Hepatocyte (in vitro differentiated cells): ENCODE measurements around the gene INTS3. TPM values are rescaled to one million over a fixed set of nuclear protein-coding genes. Genes with fewer than 3 reads are reported as not detected.

ENCODE experiments used
- DNase-seq: peaks from one replicate; pipeline ENCODE4 v3.0.0-alpha.2; 2016; ENCODE audit warnings: low spot score
- H2AFZ ChIP-seq: fragments of 200-600 bp; sonication (generic); 2 replicates; pipeline ENCODE4 v1.6.0; 2016; ENCODE audit warnings: antibody characterized with exemption, mild to moderate bottlenecking
- H3K27ac ChIP-seq: fragments of 200-600 bp; sonication (generic); 2 replicates; pipeline ENCODE4 v1.5.1; 2016; ENCODE audit warnings: mild to moderate bottlenecking
- H3K27me3 ChIP-seq: fragments of 200-600 bp; sonication (generic); 2 replicates; pipeline ENCODE4 v1.6.1; 2016
- H3K36me3 ChIP-seq: fragments of 200-600 bp; sonication (generic); replicated peaks from 2 replicates; pipeline ENCODE4 v1.5.1; 2016; ENCODE audit warnings: low read depth; ENCODE audit not compliant: insufficient read depth
- H3K4me1 ChIP-seq: fragments of 200-600 bp; sonication (generic); 2 replicates; pipeline ENCODE4 v1.5.1; 2016; ENCODE audit warnings: mild to moderate bottlenecking, moderate library complexity; ENCODE audit not compliant: insufficient read depth
- H3K4me2 ChIP-seq: fragments of 200-600 bp; sonication (generic); 2 replicates; pipeline ENCODE4 v1.6.0; 2016
- H3K4me3 ChIP-seq: fragments of 200-600 bp; sonication (generic); 2 replicates; pipeline ENCODE4 v1.5.1; 2016; ENCODE audit warnings: mild to moderate bottlenecking
- H3K79me2 ChIP-seq: fragments of 200-600 bp; sonication (generic); 2 replicates; pipeline ENCODE4 v1.6.0; 2017; ENCODE audit warnings: mild to moderate bottlenecking
- H3K9me2 ChIP-seq: fragments of 200-600 bp; sonication (generic); replicated peaks from 2 replicates; pipeline ENCODE4 v1.6.0; 2017; ENCODE audit warnings: mild to moderate bottlenecking; ENCODE audit not compliant: insufficient read depth
- H3K9me3 ChIP-seq: fragments of 200-600 bp; sonication (generic); 2 replicates; pipeline ENCODE4 v1.5.1; 2016; ENCODE audit warnings: low read depth, mild to moderate bottlenecking
- H4K20me1 ChIP-seq: fragments of 200-600 bp; sonication (generic); 2 replicates; pipeline ENCODE4 v1.6.0; 2016; ENCODE audit warnings: mild to moderate bottlenecking; ENCODE audit not compliant: insufficient read depth, poor library complexity, severe bottlenecking
- EZH2 ChIP-seq: fragments of 200-600 bp; sonication (generic); IDR thresholded peaks from 2 replicates; pipeline ENCODE4 v1.6.1; 2016; ENCODE audit warnings: antibody characterized with exemption, mild to moderate bottlenecking, borderline replicate concordance
- EZH2phosphoT487 ChIP-seq: fragments of 200-600 bp; sonication (generic); IDR thresholded peaks from one replicate; pipeline ENCODE4 v1.6.1; 2018; ENCODE audit warnings: antibody characterized with exemption, mild to moderate bottlenecking, low read depth, moderate library complexity; ENCODE audit not compliant: unreplicated experiment, severe bottlenecking
- WGBS: methylation state at CpG from one replicate; pipeline ENCODE4 v1.1.6; 2016; ENCODE audit warnings: low lambda C conversion rate; ENCODE audit errors: missing lambda C conversion rate; 5-methylcytosine and 5-hydroxymethylcytosine counted together
- polyA plus RNA-seq: library from polyadenylated mRNA; unstranded; fragments of >200 nt; fragmentation: Nextera tagmentation; extraction: Ambion mirVana; gene quantifications from 2 replicates; pipeline ENCODE4 v1.2.1, GENCODE V29; 2016
- total RNA-seq: library from RNA; depleted of rRNA; stranded (reverse); fragments of >200 nt; gene quantifications from 2 replicates; pipeline ENCODE4 v1.2.3, GENCODE V29; 2014
- TF ChIP-seq, protein P1 (sequence below): fragments of 200-600 bp; sonication (generic); IDR thresholded peaks from 2 replicates; pipeline ENCODE4 v1.5.1; 2016; ENCODE audit warnings: antibody characterized with exemption, mild to moderate bottlenecking; ENCODE audit not compliant: poor library complexity

Gene INTS3
- total and polyA plus RNA-seq, 2 experiments from 2014 or later: 37.1 to 42.3 TPM

DNA sequence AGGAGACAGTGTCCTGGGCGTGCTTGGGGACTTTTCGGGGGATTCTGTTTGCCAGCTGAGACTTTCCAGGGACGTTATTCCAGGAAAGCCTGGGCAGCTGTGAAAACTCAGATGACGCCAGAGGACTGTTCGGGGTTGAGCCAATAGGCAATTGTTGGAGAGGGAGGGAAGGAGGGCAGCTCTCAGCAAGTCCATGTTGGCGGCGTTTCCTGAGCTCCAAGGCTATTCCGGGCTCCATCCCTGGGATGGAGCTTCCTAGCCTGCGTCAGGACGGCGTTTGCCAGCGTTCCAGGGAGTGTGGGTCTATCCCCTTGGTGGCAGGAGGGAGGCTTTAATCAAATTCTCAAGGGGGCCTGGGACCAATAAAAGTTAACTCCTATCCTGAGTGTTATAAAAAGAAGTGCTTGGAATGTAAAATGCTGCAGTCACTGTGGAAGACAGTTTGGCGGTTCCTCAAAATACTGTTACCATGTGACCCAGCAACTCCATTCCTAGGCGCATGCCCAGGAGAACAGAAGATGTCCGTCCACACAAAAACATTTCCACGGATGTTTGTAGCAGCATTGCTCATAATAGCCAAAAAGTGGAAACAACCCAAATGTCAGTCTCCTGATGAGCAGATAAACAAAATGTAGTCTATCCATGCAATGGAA, 62.6 kb downstream of the INTS3 start:
- TF ChIP-seq, protein P1, sequence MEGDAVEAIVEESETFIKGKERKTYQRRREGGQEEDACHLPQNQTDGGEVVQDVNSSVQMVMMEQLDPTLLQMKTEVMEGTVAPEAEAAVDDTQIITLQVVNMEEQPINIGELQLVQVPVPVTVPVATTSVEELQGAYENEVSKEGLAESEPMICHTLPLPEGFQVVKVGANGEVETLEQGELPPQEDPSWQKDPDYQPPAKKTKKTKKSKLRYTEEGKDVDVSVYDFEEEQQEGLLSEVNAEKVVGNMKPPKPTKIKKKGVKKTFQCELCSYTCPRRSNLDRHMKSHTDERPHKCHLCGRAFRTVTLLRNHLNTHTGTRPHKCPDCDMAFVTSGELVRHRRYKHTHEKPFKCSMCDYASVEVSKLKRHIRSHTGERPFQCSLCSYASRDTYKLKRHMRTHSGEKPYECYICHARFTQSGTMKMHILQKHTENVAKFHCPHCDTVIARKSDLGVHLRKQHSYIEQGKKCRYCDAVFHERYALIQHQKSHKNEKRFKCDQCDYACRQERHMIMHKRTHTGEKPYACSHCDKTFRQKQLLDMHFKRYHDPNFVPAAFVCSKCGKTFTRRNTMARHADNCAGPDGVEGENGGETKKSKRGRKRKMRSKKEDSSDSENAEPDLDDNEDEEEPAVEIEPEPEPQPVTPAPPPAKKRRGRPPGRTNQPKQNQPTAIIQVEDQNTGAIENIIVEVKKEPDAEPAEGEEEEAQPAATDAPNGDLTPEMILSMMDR: no peak
- no peak for TF ChIP-seq EZH2phosphoT487
- no peak for TF ChIP-seq EZH2
- no peaks in the 10 kb centered on the region for H3K4me1 ChIP-seq
- no peaks in the 10 kb centered on the region for H4K20me1 ChIP-seq
- peak overlapping the region; percentile 37 for H2AFZ ChIP-seq
- H3K27me3 ChIP-seq: no peaks in the 10 kb centered on the region
- no peaks in the 10 kb centered on the region for H3K9me2 ChIP-seq
- DNase-seq: peak; percentile 76
- no peak overlapping the region for H3K4me3 ChIP-seq
- WGBS: 49% methylated on average over 15 of the region's 16 CpGs
- no peaks in the 10 kb centered on the region for H3K79me2 ChIP-seq
- no peaks in the 10 kb centered on the region for H3K36me3 ChIP-seq
- peak overlapping the region; percentile 70 for H3K4me2 ChIP-seq
- H3K9me3 ChIP-seq: no peaks in the 10 kb centered on the region
- peak overlapping the region; percentile 95 for H3K27ac ChIP-seq

DNA sequence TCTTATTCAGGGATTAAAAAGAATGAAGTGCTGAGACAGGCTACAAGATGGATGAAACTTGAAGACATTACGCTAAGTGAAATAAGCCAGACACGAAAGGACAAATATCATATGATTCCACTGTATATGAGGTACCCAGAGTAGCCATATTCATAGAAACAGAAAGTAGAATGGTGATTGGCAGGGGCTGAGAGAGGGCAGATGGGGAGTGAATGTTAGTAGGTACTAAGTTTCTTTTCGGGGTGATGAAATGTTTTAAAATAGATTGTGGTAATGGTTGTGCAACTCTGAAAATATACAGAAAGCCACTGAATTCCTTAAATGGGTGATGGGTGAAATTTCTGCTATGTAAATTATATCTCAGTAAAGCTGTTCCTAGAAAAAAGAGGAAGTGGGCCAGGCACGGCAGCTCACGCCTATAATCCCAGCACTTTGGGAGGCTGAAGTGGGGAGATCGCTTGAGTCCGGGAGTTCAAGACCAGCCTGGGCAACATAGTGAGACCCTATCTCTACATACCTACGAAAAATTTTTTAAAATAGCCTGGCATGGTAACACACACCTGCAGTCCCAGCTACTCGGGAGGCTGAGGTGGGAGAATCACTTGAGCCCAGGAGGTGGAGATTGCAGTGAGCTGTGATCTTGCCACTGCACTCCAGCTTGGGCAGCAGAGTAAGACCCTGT, 63.3 kb downstream of the INTS3 start:
- Histone ChIP-seq H3K9me2 (no peaks in the 10 kb centered on the region), H2AFZ (peak overlapping the region; percentile 37), H3K4me1 (no peaks in the 10 kb centered on the region), H3K9me3 (no peaks in the 10 kb centered on the region), H3K27me3 (no peaks in the 10 kb centered on the region), H3K4me3 (no peak overlapping the region), H3K27ac (peak overlapping the region; percentile 95), H3K4me2 (peak overlapping the region; percentile 70), H3K36me3 (no peaks in the 10 kb centered on the region), H4K20me1 (no peaks in the 10 kb centered on the region), H3K79me2 (no peaks in the 10 kb centered on the region)
- peak; percentile 56 for DNase-seq
- 81% methylated on average over 9 of the region's 9 CpGs for WGBS
- TF ChIP-seq EZH2phosphoT487: no peak
- TF ChIP-seq EZH2: no peak
- TF ChIP-seq, protein P1: no peak

DNA sequence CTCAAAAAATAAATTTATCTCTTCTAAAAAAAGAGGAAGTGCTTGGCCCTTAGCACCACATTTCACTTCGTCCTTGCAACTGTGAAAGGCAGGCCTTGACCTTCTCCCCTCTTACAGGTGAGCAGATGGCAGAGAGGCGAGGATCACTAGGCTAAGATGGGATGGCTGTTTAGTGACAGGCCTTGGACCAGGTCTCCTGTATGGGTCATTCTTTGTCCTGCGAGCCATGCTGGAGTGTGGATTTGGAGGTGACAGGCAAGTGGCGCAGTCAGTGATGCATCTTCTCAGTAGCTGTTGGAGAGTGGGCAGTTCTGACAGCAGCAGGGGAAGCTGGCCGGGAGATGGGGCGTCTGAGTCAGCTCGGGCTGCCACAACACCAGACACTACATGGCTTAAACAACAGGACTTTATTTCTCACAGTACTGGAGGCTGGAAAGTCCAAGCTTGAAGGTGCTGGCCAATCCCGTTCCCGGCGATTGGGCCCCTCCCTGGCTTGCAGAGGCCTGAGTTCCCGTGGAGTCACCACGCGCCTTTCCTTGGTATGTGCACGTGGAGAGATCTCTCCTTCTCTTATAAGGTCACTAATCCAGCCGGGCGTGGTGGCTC, 63.9 kb downstream of the INTS3 start:
- Histone ChIP-seq H3K4me1 (no peaks in the 10 kb centered on the region), H3K9me3 (no peaks in the 10 kb centered on the region), H3K36me3 (no peaks in the 10 kb centered on the region), H2AFZ (no peak overlapping the region), H3K9me2 (no peaks in the 10 kb centered on the region), H3K4me3 (no peak overlapping the region), H3K27me3 (no peaks in the 10 kb centered on the region), H3K27ac (peak overlapping the region; percentile 95), H3K79me2 (no peaks in the 10 kb centered on the region), H4K20me1 (no peaks in the 10 kb centered on the region), H3K4me2 (peak overlapping the region; percentile 50)
- WGBS: 83% methylated on average over 16 of the region's 16 CpGs
- TF ChIP-seq EZH2phosphoT487 (no peak), EZH2 (no peak)
- TF ChIP-seq, protein P1: no peak
- DNase-seq: peak; percentile 40
